Renal cortex interstitium (tissue), 11 donors: ENCODE measurements around the gene FBXO8. TPM values are rescaled to one million over a fixed set of nuclear protein-coding genes. Genes with fewer than 3 reads are reported as not detected.
"Not testable (repeated sequence)": the region's sequence is repeated elsewhere in the genome, so short reads cannot be mapped to it uniquely, and the experiment has no call there.

Experiments used
- DNase-seq, 11 donors: peaks; one replicate each; pipeline ENCODE4 v3.0.0-alpha.2; 2013; ENCODE audit warnings: low read depth in 9 of 11, low spot score in 4 of 11; ENCODE audit errors: extremely low read depth in 1 of 11
- polyA plus RNA-seq, 3 donors: library from polyadenylated mRNA; unstranded; fragments of 120-200 nt; gene quantifications; one replicate each; pipeline ENCODE4 v1.2.1, GENCODE V29; 2013; ENCODE audit not compliant: insufficient read length in 3 of 3

Gene FBXO8
- polyA plus RNA-seq, 3 donors = 29.5 to 35.6 (median 33.0) TPM

DNA sequence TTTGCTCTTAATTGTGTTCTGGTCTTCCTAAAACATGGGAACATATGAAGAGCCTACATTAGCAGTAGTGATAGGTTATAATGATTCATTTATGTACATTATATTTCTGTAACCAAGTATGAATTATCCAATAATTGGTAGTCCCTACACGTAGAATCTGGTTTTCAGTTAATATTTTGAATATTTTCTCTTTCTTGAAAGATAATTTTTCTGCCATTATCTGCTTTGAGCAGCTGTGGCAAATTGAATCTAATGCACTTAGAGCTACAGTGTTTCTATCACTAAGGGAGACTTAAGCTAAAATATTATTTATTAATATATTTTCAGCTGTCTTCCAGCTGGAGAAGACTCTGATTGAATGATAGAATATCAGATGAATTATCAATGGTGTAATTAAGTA lies 21.2 kb upstream of the FBXO8 start:
- DNase-seq = no peak

DNA sequence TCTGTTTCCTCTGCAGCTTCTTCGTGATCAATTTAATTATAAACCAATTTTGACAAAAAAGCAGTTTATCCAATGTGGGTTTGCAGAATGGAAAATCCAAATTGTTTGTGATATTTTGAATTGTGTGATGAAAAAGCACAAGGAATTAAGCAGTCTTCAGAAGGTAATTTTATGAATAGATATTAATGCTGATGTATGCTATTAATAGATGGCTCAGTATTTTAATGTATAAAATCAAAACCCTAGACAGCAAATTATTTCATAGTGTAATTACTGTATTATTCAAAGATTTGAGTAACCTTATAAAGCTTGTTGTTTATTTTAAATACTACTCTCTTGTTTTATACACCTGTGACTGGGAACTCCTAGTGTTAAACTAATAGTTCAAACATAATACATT lies 20.2 kb upstream of the FBXO8 start:
- no peak for DNase-seq

DNA sequence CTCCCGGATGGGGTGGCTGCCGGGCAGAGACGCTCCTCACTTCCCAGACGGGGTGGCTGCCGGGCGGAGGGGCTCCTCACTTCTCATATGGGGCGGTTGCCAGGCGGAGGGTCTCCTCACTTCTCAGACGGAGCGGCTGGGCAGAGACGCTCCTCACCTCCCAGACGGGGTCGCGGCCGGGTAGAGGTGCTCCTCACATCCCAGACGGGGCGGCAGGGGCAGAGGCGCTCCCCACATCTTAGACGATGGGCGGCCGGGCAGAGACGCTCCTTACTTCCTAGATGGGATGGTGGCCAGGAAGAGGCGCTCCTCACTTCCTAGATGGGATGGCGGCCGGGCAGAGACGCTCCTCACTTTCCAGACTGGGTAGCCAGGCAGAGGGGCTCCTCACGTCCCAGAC lies 11.7 kb upstream of the FBXO8 start:
- not testable (repeated sequence) for DNase-seq

DNA sequence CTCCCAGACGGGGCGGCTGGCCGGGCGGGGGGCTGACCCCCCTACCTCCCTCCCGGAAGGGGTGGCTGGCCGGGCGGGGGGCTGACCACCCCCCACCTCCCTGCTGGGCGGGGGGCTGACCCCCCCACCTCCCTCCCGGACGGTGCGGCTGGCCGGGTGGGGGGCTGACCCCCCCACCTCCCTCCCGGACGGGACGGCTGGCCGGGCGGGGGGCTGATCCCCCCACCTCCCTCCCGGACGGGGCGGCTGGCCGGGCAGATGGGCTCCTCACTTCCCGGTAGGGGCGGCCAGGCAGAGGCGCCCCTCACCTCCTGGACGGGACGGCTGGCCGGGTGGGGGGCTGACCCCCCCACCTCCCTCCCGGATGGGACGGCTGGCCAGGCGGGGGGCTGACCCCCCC lies 11.2 kb upstream of the FBXO8 start:
- DNase-seq = not testable (repeated sequence)

DNA sequence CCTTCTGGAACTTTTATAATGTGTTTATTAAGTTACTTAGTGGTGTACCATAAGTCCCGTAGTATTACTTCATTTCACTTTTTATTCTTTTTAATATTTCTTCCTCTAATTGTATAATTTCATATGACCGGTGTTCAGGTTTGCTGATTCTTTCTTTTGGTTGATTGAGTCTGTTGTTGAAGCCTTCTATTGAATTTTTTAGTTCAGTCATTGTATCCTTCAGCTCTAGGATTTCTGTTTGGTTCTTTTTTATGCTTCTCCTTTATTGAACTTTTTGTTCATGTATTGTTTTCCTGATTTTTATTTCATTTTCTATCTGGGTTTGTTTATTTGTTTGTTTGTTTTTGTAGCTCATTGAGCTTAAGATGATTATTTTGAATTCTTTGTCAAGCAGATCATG lies 9.0 kb upstream of the FBXO8 start:
- DNase-seq = no peak

DNA sequence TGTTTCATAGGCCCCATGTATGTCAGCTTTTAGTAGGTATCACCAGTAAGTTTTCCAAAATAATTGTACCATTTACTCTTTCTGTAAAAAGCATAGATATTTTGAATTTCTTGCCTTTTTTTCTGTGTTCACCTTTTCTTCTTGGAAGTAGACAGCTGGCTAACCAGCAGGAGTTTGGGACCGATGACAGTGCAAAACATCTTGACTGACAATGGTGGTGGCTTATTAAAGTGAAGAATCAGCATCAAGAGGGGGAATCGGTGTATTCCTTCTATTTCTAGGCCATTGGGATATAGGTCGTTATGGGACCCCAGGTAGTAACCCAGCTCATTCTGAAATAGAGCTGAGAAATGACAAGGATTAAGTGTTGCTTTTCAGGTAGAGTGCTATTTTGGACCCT lies 3.4 kb upstream of the FBXO8 start:
- DNase-seq = no peak

DNA sequence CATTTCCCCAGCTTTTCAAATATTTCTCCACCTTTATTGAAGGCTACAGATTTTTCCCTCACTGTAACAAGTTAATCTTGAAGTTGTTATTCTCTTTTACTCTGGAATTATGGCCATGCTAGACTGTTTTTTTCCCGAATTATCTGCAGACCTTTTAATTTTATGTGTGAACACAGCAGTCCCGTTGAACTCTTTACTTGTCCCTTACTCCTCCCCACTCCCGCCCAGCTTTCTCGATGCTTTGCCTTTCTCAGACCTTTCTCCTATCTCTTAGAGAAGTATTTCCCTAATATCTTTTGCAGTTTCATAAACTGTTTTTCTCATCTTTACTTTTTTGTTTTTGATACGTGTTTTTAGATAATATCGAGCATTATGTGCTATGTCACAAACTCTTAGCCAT lies 1.0 kb upstream of the FBXO8 start:
- DNase-seq = peak in 1 of 11 donors; percentile 11

DNA sequence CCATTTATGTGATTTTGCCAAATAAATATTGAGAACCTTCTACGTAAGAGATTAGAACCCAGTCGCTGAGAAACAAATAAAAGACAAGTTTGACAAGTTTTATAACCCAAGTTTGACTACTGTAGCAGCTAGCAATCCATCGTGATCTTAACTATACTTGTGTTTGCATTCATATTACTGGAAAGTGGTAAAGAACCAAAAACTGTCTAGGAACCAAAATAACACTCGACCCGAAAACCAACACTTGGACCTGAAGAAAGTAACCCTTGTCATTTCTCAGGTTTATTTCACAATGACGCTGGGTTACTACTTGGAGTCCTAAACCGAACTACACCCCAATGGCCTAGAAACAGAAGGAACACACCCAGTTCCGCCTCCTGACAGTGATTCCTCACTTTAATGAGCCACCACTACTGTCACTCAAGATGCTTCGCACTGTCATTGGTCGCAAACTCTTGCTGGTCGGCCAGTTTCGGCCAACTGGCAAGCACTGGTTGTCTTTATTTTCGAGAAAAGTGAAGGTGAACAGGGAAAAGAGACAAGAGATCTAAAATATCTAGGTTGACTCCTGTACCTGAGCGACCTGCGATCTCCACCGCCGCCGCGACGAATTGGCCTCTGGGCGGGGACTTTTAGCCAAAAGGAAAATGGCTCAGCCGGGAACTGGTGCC lies 496 bp downstream of the FBXO8 start:
- DNase-seq = peak; percentile 66 to 93 (median 82)

DNA sequence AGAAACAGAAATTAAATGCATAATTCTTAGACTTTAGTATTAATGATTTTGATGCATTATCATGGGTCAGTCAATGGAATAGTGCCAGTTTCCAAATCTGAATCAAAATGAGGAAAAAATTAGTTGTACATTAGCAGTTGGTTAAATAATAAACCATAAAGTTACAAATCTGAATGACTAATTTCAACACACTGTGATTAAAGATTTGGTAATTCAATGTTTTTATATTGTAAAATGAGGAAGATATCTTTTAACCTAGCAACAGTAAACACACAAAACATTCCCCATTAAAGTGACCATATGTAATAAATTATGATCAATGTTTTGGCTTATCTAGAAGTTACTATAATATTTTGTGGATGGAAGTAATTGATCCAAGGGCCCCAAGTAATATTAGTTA lies 1.6 kb downstream of the FBXO8 start:
- DNase-seq = no peak

DNA sequence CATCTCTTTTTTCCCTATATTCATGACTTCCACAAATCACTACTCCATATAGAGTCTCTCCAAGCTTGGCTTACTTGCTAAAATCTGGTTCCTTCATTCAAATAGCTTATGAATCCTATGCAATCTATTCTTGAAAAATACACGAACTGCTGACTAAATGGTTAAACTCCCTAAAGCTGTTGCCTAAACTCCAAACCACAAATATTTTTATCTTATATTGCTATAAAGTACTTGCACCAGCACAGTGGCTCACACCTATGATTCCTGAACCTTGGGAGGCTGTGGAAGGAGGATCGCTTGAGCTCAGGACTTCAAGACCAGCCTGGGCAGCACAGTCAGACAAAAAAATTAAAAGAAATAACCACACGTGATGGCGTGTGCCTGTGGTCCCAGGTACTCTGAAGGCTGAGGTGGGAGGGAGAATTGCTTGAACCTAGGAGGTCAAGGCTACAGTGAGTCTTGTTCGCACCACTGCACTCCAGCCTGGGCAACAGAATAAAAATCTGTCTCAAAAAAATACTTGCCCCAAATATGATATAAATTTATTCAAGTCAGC lies 2.2 kb downstream of the FBXO8 start:
- DNase-seq = no peak

DNA sequence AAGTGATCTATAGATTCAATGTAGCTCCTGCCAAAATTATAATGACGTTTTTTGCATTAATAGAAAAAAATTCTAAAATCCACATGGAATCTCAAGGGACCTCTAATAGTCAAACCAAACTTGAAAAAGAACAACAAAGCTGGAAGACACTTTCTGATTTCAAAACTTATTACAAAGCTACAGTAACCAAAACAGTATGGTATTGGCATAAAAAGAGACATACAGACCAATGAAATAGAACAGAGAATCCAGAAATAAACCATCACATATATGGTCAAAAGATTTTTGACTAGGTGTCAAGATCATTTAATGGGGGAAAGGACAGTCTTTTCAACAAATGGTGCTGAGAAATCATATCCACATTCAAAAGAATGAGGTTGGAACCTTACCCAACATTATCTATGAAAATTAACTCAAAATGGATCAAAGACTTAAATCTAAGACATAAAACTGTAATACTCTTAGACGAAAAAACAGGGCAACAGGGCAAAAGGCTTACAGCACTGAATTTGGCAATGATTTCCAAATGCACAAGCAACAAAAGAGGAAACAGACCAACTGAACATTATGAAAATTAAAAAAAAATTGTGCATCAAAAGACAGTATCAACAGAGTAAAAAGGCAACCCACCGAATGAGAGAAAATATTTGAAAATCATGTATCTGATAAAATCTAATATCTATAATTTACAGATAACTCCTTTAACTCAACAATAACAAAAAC lies 3.9 kb downstream of the FBXO8 start:
- no peak for DNase-seq

DNA sequence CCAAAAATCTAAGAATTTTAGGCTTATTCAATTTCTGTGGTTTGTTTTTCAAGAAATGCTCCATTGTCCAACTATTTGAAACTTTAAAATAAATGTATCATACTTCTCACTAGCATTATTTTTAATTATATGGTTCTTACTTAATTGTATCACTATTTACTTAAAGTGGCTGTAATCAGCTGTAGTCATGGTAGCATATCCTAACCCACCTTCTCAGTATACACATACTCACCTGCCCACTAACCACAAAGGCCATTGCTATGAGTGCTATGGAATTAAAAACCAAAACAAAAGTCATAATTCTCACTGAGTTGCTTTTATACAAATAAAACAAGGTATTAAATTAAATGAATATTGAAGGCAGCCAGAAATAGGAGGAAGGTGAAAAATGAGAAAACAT lies 5.0 kb downstream of the FBXO8 start:
- DNase-seq = no peak

DNA sequence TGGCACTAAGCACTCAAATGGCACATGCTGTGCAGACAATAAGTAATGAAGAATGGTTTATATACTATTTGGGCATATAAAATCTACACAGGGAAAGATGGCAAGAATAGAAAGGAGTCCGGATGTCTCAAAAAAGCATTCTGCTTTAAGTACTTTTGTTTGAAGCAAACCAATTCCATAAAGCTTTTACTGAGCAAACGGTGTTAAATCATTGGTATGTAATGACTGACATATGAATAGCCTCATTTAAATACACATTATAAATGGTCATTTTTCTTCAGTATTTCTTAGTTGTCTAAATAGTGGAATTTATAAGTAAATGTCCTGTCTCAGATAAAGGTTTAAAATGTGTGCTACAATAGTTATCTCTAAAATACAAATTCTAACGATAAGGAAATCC lies 6.0 kb downstream of the FBXO8 start:
- DNase-seq = no peak

DNA sequence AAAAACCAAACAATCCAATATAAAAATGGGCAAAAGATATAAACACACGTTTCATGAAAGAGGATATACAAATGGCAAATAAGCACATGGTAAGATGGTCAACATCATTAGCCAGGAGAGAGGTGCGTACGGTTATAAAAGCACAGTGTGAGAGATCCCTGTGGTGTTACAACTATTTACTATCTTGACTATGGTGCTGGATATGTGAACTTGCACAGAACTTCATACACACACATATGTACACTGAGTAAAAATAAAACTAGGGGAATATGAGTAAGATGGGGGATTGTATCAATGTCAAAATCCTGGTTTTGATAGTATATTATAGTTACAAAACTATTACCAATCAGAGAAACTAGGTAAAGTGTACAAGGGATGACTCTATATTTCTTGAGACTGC lies 8.4 kb downstream of the FBXO8 start:
- DNase-seq = no peak

DNA sequence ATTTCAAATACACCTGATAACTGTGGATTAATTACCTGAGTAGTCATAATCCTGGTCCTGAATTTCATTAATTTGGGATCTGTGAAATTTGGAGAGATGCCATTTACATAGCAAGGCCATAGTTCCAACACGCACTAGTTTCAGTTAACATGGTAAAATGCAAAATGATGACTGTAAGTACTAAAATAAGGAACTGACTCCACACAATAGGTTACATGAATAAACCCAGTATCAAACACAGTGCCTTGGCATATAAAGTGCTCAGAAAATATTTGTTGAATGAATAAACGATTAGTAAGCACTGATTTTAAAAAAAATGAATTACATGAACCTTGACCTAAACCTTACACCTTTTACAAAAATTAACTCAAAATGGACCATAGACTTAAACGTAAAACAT lies 9.0 kb downstream of the FBXO8 start:
- DNase-seq = no peak

DNA sequence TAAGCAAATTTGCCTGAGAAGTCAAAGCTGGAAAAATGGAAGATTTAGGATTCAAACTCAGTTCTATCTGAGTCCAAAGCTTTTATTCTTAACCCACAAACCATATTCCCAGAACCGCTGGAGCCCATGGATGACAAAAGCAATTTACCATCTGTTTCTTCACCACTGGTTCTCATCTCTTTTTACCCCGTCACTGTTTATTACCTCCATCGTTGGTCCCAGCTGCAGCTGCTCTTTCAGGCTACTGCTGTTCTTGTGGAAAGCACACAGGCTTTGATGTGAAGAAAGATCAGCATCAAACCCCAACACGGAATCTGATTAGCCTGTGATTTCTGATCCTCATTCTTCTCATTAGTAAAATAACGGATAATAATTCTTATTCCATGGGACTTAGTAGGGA lies 9.5 kb downstream of the FBXO8 start:
- no peak for DNase-seq

DNA sequence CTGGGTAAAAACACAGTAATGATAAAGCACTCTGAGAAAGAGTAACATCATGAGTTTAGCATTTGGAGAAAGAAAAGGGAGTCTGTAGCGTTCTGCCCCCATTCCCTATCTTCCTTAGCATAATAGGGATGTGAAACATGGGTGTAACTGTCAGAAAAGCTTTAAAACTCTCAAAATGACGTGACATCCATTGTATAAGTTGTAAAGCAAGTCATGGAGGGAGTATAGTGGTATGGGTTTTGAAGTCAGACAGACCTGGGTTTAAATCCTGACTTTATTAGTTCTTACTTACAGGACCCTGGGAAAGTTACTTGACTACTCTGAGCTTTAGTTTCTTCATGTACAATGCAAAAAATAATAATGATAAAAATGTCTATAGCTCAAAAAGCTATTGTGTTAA lies 17.1 kb downstream of the FBXO8 start:
- no peak for DNase-seq

DNA sequence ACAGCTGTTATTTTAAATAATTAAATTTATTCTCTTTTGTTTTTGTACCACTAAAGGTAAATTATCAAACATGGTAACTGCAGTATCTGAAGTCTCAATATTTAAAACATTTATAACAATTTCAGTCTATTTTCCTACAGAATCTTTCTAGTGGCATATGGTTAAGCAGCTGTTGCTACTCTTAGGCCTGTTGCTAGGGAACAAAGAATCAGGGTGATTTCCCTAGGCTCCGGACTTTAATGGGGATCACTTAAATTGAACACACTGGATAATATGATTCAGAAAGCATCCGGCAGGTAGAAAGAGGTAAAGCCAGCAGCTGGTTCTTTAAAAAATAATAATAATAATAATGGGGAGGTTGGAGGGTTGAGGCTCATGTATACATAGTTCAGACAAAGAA lies 17.6 kb downstream of the FBXO8 start:
- DNase-seq = no peak

DNA sequence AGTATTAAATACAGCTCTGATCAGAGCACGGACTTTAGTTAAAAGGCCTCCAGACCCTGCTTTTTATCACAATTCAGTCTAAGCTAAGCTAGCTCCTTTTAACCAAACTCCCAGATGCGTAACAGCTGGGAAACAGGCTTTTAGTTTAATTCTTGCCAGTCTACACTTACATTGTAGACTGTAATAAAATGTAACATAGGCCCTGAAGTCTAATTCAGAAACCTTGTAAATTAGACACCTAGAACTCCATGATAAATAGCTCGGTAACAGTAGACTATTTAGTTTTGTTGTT lies 20.1 kb downstream of the FBXO8 start:
- DNase-seq = no peak

DNA sequence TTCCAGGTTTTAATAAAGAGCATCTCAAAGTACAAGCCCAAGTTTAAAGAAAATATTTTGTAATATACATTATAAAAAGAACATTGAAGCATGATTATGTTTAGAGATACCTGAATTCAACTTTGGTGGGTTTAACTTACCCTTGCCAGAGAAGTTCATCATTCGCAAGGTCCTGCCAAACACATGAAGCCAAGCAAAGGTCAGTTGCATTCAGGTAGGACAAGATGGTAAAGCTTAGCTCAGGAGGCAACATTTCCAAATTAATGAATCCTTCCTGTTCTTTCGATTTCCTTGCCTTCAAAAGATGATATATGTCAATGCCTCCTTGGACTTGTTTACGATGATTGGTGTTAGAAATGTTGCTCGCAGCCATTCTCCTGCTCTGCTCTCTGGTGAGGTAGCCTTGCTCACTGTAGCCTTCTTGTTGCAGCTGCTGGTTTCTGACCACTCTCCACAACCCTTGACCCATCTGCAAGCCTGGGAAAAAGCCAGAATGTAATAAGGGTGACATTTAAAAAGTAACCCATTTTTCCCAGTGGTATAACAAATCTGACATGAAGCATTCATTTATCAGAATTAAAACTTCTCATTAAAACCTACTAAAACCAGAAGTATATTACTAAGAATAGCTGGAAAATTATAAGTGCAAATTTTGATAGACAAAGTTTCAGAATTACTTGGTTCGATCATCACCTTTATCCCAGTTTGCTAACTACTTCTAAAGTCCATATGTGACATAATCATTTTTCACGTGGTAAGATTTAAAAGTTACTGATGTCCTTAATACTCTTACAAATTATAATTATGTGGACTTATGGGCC lies 20.6 kb downstream of the FBXO8 start:
- no peak for DNase-seq
